Mucosa of rectum (tissue), 2 donors: ENCODE measurements around the gene OLFML1.

Experiments
- H3K27ac ChIP-seq, 2 donors: one replicate each; pipeline ENCODE4 v1.7.0; 2013; ENCODE audit warnings: inconsistent platforms in 2 of 2, low read depth in 2 of 2, low read length in 2 of 2
- H3K27me3 ChIP-seq, 2 donors: one replicate each; pipeline ENCODE4 v1.7.0; 2013; ENCODE audit warnings: low read length in 2 of 2; ENCODE audit not compliant: control insufficient read depth in 2 of 2, insufficient read depth in 2 of 2
- H3K36me3 ChIP-seq, 2 donors: one replicate each; pipeline ENCODE4 v1.7.0; 2013; ENCODE audit warnings: low read length in 2 of 2; ENCODE audit not compliant: control insufficient read depth in 2 of 2, insufficient read depth in 2 of 2
- H3K4me1 ChIP-seq, 2 donors: one replicate each; pipeline ENCODE4 v1.7.0; 2013; ENCODE audit warnings: low read length in 2 of 2, mild to moderate bottlenecking in 1 of 2; ENCODE audit not compliant: control insufficient read depth in 2 of 2, insufficient read depth in 2 of 2
- H3K4me3 ChIP-seq, 2 donors: one replicate each; pipeline ENCODE4 v1.7.0; 2013; ENCODE audit warnings: low read length in 2 of 2
- H3K9ac ChIP-seq, 2 donors: one replicate each; pipeline ENCODE4 v1.7.0; 2013; ENCODE audit warnings: low read length in 2 of 2, low read depth in 1 of 2, mild to moderate bottlenecking in 1 of 2
- H3K9me3 ChIP-seq, 2 donors: one replicate each; pipeline ENCODE4 v1.7.0; 2013; ENCODE audit warnings: low read length in 2 of 2; ENCODE audit not compliant: control insufficient read depth in 2 of 2
- donor health status: healthy.
- donor health status: Normal muscosa, but diverticular disease.

OLFML1 gene

DNA sequence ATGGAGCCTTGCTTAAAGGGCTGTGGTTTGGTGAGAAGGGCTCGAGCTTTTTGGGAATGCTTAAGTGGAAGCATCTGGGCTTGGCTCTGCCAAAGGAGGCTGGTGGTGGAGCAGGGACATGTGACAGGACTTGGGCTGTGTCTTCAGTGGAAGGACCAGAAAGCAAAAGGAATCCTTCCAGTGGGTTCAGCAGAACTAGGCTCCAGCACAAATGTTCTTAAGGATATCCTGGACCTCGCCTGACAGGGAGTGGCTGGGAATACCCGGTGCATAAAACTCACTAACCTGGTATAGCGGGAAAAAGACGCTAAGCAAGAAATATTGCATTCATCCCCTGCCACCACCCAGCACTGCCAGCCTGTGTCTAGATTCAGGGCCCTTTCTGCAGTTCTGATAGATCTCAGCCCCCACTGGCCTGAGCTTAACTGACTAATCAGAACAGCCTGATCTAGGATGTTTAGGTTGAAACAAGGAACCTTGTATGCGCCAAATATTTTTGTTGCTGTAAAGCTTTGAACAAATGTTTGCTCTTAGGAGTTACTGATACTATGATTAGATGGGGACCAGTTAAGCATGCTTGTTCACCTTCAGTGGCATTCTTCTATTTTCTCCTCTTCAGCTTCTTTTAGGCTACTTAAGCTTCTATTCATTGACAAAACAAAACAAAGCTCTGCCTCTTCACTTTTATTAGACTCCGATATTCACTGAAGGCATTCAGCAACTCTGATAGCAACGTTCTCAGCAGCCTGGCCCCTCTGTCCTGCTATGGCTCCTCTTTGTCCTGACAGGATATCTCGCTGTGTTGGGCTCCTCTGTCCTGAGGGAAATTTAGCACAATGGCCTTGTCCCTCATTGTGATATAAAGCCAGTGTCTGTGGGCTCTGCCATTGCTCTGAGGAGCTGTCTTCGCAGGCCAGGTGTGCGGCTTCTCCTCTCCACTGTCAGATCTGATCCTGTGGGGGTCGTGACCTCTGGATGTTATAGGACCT lies 53.5 kb downstream of the OLFML1 start:
- Histone ChIP-seq H3K4me1 (peaks cover 9 to 21% of the 10 kb centered on the region in 2 donors), H3K9ac (no peak overlapping the region), H3K9me3 (no peaks in the 10 kb centered on the region), H3K27me3 (no peaks in the 10 kb centered on the region), H3K27ac (no peak overlapping the region), H3K4me3 (no peak overlapping the region), H3K36me3 (no peaks in the 10 kb centered on the region)

DNA sequence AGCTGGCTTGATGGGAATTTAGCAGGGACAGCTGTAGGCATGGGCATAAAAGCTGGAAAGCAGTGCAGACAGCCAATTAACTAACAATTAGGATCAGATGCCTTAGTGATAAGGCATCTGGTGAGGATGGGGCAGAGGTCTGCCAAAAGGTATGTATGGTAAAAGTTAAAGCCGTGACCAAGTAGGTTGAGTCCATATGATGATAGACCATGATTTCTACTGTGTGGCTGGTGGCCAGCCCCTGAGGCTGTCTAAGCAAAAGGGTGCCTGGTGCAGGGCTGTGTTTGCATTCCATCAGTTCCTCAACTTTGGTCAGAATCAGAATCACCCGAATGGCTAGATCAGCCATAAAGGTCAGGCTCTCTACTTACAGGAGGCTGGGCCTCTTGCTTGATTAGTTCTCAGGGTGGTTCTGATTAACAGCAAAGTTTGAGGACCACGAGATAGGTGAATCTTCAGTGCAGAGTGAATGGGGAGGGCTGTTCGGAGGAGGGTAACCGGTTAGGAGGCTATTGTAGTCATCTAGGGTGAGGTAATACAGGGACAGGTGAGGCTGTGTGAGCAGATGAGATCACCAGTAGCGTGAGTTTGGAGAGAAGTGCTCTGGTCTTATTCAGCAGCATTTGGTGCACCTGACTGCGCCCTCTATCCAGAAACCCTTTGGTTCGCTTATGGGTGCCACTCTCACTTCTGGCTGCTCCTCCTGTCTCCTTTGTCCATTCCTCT lies 55.7 kb downstream of the OLFML1 start:
- H3K9me3 ChIP-seq: no peaks in the 10 kb centered on the region
- no peak overlapping the region for H3K9ac ChIP-seq
- no peaks in the 10 kb centered on the region for H3K27me3 ChIP-seq
- H3K36me3 ChIP-seq: no peaks in the 10 kb centered on the region
- H3K4me3 ChIP-seq: no peak overlapping the region
- no peak overlapping the region for H3K27ac ChIP-seq
- peaks cover 9 to 16% of the 10 kb centered on the region in 2 donors for H3K4me1 ChIP-seq

DNA sequence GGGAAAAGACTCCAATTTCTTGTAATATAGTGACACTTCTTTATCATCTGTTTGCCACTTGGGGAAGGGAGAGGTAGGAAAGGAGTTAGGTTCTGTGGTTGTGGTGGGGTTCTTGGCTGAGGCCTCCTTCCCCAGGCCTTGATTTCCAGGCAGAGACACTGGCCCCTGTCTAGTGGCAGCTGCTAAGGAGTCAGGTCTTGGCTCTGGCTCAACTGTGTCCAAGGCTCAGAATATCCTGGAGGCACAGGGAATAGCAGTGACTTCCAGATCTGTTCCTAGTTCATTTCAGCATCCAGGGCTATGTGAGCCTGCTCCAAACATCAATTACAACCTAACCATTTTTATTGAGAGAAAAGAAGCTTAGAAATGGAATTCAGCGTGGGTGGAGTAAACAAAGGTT lies 58.0 kb downstream of the OLFML1 start:
- H3K27ac ChIP-seq: no peak overlapping the region
- H3K4me3 ChIP-seq: no peak overlapping the region
- H3K9ac ChIP-seq: no peak overlapping the region
- H3K27me3 ChIP-seq: no peaks in the 10 kb centered on the region
- H3K36me3 ChIP-seq: no peaks in the 10 kb centered on the region
- no peaks in the 10 kb centered on the region for H3K9me3 ChIP-seq
- H3K4me1 ChIP-seq: peaks cover 5 to 7% of the 10 kb centered on the region in 2 donors

DNA sequence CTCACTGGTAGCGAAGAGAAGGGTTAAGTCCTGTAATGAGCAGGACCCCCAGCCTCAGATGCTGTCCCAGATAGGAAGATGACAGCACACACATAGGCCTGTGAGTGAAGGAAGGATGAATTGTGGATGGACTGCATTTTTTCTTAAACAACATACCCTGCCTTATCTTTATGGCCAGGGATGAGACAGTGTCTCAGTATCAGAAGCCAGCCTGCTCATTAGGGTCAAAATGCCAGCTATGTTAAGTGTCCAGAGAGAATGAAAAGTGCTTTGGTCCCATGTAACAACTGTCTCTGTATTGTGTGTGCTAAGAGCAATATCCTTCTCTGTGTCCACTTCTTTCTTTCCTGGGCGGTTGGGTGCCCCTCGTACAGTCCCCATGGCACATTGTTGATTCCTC lies 58.7 kb downstream of the OLFML1 start:
- Histone ChIP-seq H3K27me3 (no peaks in the 10 kb centered on the region), H3K9me3 (no peaks in the 10 kb centered on the region), H3K27ac (no peak overlapping the region), H3K36me3 (no peaks in the 10 kb centered on the region), H3K4me1 (no peaks in the 10 kb centered on the region), H3K9ac (no peak overlapping the region), H3K4me3 (no peak overlapping the region)

DNA sequence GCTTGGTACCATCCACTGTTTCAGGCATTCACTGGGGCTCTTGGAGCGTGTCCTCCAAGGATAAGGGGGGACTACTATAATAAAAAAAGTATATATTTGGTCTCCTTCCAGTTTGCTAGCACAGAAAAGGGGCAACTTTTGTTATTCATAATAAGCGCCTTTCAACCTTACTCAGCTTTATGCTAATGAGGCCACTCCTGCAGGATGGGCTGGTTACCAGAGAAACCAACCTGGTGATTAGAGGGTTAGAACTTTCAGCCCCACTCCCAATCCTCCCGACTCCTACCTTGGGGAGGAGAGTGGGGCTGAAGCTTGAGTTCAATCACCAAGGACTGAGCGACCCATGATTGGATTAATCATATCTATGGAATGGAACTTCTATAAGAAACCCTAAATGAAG lies 60.3 kb downstream of the OLFML1 start:
- H3K36me3 ChIP-seq: no peaks in the 10 kb centered on the region
- H3K9me3 ChIP-seq: no peaks in the 10 kb centered on the region
- H3K27ac ChIP-seq: no peak overlapping the region
- no peak overlapping the region for H3K4me3 ChIP-seq
- H3K4me1 ChIP-seq: no peaks in the 10 kb centered on the region
- no peaks in the 10 kb centered on the region for H3K27me3 ChIP-seq
- no peak overlapping the region for H3K9ac ChIP-seq

DNA sequence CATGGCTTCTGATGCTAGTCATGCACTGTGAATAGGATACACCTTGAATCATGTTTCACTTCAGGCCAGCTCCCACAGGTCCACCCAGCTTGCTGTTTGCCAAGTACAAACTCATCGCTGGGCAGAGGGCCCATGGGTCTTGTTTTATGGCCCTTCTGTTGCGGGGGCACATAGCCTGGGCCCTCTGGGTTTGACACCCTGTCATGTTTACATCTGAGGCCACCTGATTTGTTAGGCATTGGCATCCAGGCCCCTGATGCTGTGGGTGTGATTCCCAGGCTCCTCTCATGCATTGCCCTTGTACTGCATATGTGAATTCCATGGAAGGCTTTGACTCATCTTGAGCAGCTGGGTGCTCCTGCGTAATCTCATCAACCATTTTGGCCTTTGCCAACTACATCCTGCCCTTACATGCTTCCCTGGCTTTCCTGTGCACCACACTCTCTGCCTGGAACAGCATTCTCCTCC lies 61.1 kb downstream of the OLFML1 start:
- no peak overlapping the region for H3K9ac ChIP-seq
- no peaks in the 10 kb centered on the region for H3K9me3 ChIP-seq
- H3K4me3 ChIP-seq: no peak overlapping the region
- no peaks in the 10 kb centered on the region for H3K4me1 ChIP-seq
- no peak overlapping the region for H3K27ac ChIP-seq
- H3K36me3 ChIP-seq: no peaks in the 10 kb centered on the region
- H3K27me3 ChIP-seq: no peaks in the 10 kb centered on the region

DNA sequence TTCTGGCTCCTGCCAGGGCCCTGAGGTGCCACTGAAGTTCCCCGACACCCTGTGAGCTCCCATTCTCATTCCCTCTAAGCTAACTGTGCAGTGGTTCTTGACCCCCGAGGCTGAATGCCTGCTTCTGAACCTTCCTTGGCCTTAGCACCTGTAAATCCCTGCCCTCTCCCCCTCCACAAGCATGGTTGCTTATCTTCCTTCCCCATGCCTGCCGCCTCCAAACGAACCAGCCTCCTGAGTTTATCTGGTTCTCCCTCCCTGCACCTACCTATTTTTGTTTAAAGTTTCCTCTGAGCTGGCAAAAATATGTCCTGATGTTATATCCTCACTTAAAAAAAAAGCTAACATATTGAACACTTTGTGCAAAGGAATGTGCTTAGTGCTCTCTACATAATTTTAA lies 62.4 kb downstream of the OLFML1 start:
- peaks cover 0 to 4% of the 10 kb centered on the region in 2 donors for H3K4me1 ChIP-seq
- H3K4me3 ChIP-seq: no peak overlapping the region
- H3K36me3 ChIP-seq: no peaks in the 10 kb centered on the region
- H3K27ac ChIP-seq: no peak overlapping the region
- no peaks in the 10 kb centered on the region for H3K27me3 ChIP-seq
- no peak overlapping the region for H3K9ac ChIP-seq
- H3K9me3 ChIP-seq: no peaks in the 10 kb centered on the region

DNA sequence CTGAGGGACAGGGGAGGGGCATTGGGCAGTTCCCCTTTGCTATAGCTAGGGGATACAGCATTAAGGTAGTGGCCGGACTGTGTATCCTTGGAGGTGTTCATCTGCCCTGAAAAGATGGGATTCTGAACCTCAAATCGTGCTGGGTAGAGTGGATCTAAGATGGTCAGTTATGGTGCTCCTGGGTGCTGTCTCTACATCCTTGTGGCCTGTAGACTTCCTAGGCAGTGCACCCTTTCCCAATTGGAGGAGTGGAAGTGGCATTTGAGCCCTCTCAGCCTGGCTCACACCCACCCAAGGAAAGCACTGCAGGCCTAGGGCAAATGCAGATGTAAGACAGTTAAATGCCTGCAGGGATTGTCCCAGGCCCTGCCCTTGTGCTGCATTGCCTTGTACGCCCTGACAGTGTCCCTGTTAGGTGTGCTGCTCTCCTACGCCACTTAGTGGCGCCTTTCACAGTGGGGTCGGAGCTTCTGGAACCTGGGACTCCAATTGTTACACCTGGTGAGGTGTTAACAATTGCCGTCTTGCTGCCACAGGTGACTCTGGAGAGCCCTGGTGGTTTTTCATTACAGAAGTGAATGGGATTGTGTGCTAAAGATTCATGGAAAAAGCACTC lies 63.5 kb downstream of the OLFML1 start:
- no peaks in the 10 kb centered on the region for H3K36me3 ChIP-seq
- H3K9ac ChIP-seq: no peak overlapping the region
- peaks cover 0 to 4% of the 10 kb centered on the region in 2 donors for H3K4me1 ChIP-seq
- no peaks in the 10 kb centered on the region for H3K27me3 ChIP-seq
- H3K4me3 ChIP-seq: no peak overlapping the region
- H3K27ac ChIP-seq: no peak overlapping the region
- no peaks in the 10 kb centered on the region for H3K9me3 ChIP-seq

DNA sequence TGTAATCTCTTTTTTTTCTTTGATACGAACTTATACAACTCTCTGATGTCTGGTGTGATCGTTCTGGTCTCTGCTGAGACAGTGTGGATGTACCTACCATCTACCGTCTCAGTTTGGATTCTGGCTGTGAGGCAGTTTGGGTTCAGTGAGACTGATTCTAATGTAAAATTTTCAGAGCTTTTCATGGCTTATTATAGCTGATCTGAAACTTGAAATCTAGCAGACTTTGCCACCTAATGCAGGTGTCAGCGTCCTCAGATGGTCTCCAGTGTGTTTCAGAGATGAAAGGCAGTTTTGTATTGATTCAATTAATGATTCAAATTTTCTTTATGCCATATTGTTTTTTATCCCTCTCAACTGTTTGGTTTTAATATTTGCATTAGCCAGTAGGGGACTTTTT lies 64.4 kb downstream of the OLFML1 start:
- Histone ChIP-seq H3K27me3 (no peaks in the 10 kb centered on the region), H3K36me3 (no peaks in the 10 kb centered on the region), H3K4me1 (peaks cover 4 to 8% of the 10 kb centered on the region in 2 donors), H3K9ac (no peak overlapping the region), H3K9me3 (no peaks in the 10 kb centered on the region), H3K27ac (no peak overlapping the region), H3K4me3 (no peak overlapping the region)

DNA sequence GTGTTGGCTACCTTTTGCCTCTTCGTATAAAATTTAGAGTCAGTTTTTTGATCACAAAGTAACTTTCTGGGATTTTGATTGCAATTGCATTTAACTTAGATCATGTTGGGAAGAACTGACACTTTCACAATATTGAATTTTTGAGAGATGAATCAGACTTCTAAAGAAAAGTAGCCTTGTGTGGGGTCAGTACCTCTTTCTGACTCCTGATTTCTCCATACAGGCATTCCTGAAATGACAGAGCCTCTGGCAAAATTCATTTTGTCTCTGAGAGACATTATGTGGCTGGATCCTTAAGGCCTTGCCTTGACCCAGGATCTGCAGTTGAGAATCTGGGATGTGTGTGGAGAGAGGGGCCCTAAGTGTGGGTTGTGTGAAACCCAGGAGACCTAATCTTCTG lies 66.3 kb downstream of the OLFML1 start:
- Histone ChIP-seq H3K27me3 (no peaks in the 10 kb centered on the region), H3K9me3 (no peaks in the 10 kb centered on the region), H3K9ac (no peak overlapping the region), H3K4me1 (peaks cover 10 to 15% of the 10 kb centered on the region in 2 donors), H3K27ac (no peak overlapping the region), H3K36me3 (no peaks in the 10 kb centered on the region), H3K4me3 (no peak overlapping the region)
